HepG2 (cell line): ENCODE measurements around the gene SLC15A3. TPM values are rescaled to one million over a fixed set of nuclear protein-coding genes. Genes with fewer than 3 reads are reported as not detected.

Experiments used
- ATAC-seq: fragments of 200-7000 bp; cut with Tn5 transposase; 3 replicates; pipeline ENCODE4 v1.9.1; 2020; ENCODE audit warnings: mild to moderate bottlenecking, moderate library complexity
- BruUV-seq: library from RNA; stranded (reverse); fragments of 400-500 nt; replicated peaks from 2 replicates; lab custom pipeline; 2021; lab: Mats Ljungman, UMichigan
- CTCF ChIA-PET: fragments of 300-600 bp; formaldehyde crosslinking; extraction: SDS; loops from one replicate; lab custom pipeline; 2021; ENCODE audit warnings: low total read pairs, inconsistent platforms, low intra/inter-chr PET ratio; lab: Yijun Ruan, JAX
- POLR2A ChIA-PET: fragments of 350-600 bp; sonication (Branson Sonifier 250); formaldehyde crosslinking; loops from one replicate; lab custom pipeline; 2020; ENCODE audit warnings: antibody characterized with exemption, inconsistent platforms; lab: Yijun Ruan, JAX
- DNase-seq: peaks from one replicate; pipeline ENCODE4 v3.0.0-alpha.2; 2015; ENCODE audit warnings: low spot score
- FAIRE-seq: peaks from 3 replicates; lab custom pipeline; 2011; peaks lifted over from hg19 to GRCh38; lab: Jason Lieb, UNC
- H2AFZ ChIP-seq: one replicate; pipeline ENCODE4 v1.6.1; 2011; ENCODE audit warnings: low read length, inconsistent platforms
- H3K27ac ChIP-seq: fragments of 300-600 bp; 3 replicates; pipeline ENCODE4 v1.8.0; 2011; ENCODE audit warnings: mixed run types, mild to moderate bottlenecking, mixed read lengths, low read length, inconsistent platforms; ENCODE audit not compliant: insufficient read depth; ENCODE audit errors: extremely low read length
- H3K27me3 ChIP-seq, 2 experiments: fragments of 200-600 bp in 1 of 2; 2 replicates in 1 of 2; 3 replicates in 1 of 2; pipeline versions ENCODE4 v1.6.0 to v1.8.0; 2011; ENCODE audit warnings: low read length in 2 of 2, mild to moderate bottlenecking in 2 of 2, moderate library complexity in 2 of 2, inconsistent platforms in 1 of 2; ENCODE audit not compliant: insufficient read depth in 2 of 2, control insufficient read depth in 1 of 2
- H3K36me3 ChIP-seq, 2 experiments: fragments of 200-600 bp in 1 of 2; replicated peaks in 1 of 2; 2 replicates in 1 of 2; 3 replicates in 1 of 2; pipeline versions ENCODE4 v1.5.1 to v1.8.0; 2011; ENCODE audit warnings: low read length in 2 of 2, inconsistent platforms in 1 of 2; ENCODE audit not compliant: insufficient read depth in 2 of 2, control insufficient read depth in 1 of 2
- H3K4me1 ChIP-seq: 2 replicates; pipeline ENCODE4 v1.5.1; 2012; ENCODE audit warnings: low read length, inconsistent platforms; ENCODE audit not compliant: insufficient read depth
- H3K4me2 ChIP-seq: 2 replicates; pipeline ENCODE4 v1.6.0; 2011; ENCODE audit warnings: low read depth, low read length, inconsistent platforms
- H3K4me3 ChIP-seq, 3 experiments: fragments of 200-600 bp in 1 of 3; sonication (generic), shearing (Covaris generic) in 1 of 3; replicated peaks in 1 of 3; 2 replicates each; pipeline ENCODE4 v1.5.1; 2011 to 2016; ENCODE audit warnings: low read length in 3 of 3, inconsistent platforms in 2 of 3, low read depth in 2 of 3, mild to moderate bottlenecking in 2 of 3, control low read depth in 1 of 3, mixed read lengths in 1 of 3; ENCODE audit not compliant: insufficient read depth in 1 of 3
- H3K79me2 ChIP-seq: one replicate; pipeline ENCODE4 v1.6.1; 2011; ENCODE audit warnings: low read length, inconsistent platforms; ENCODE audit not compliant: insufficient read depth
- H3K9ac ChIP-seq: 2 replicates; pipeline ENCODE4 v1.6.0; 2011; ENCODE audit warnings: mild to moderate bottlenecking, low read depth, low read length, inconsistent platforms; ENCODE audit not compliant: insufficient read depth
- H3K9me3 ChIP-seq: 2 replicates; pipeline ENCODE4 v1.5.1; 2012; ENCODE audit warnings: mild to moderate bottlenecking, low read length
- H4K20me1 ChIP-seq: 2 replicates; pipeline ENCODE4 v1.6.0; 2011; ENCODE audit warnings: inconsistent platforms, mild to moderate bottlenecking, low read length, moderate library complexity; ENCODE audit not compliant: insufficient read depth
- DDIT3 ChIP-seq: sonication (generic); formaldehyde crosslinking; IDR thresholded peaks from 2 replicates; pipeline ENCODE4 v1.4.0; 2020; ENCODE audit warnings: mild to moderate bottlenecking, missing genetic modification reagents
- KDM5B ChIP-seq: sonication (generic); formaldehyde crosslinking; IDR thresholded peaks from 2 replicates; pipeline ENCODE4 v1.4.0; 2020; ENCODE audit warnings: missing genetic modification reagents, mild to moderate bottlenecking, borderline replicate concordance
- PCBP1 ChIP-seq: fragments of 200-400 bp; formaldehyde crosslinking; IDR thresholded peaks from 2 replicates; pipeline ENCODE4 v1.6.1; 2017; ENCODE audit warnings: mild to moderate bottlenecking, low read depth, low read length, borderline replicate concordance
- PPARG ChIP-seq: conservative IDR thresholded peaks from 2 replicates; pipeline ENCODE4 v1.6.1; 2016; ENCODE audit warnings: missing biosample characterization, missing genetic modification reagents
- REXO4 ChIP-seq: sonication (generic); formaldehyde crosslinking; IDR thresholded peaks from 2 replicates; pipeline ENCODE4 v1.8.0; 2022; ENCODE audit warnings: missing genetic modification reagents, mild to moderate bottlenecking, borderline replicate concordance
- RFXAP ChIP-seq: sonication (generic); formaldehyde crosslinking; IDR thresholded peaks from 2 replicates; pipeline ENCODE4 v1.4.0; 2020; ENCODE audit warnings: missing genetic modification reagents, borderline replicate concordance
- TMF1 ChIP-seq: sonication (generic); formaldehyde crosslinking; IDR thresholded peaks from 2 replicates; pipeline ENCODE4 v1.8.1; 2022; ENCODE audit warnings: low read depth, missing genetic modification reagents
- ZC3H13 ChIP-seq: sonication (generic); formaldehyde crosslinking; IDR thresholded peaks from 2 replicates; pipeline ENCODE4 v1.8.1; 2023; ENCODE audit warnings: mild to moderate bottlenecking, missing genetic modification reagents, moderate library complexity
- ZNF34 ChIP-seq: sonication (generic); formaldehyde crosslinking; IDR thresholded peaks from 2 replicates; pipeline ENCODE4 v1.4.0; 2020; ENCODE audit warnings: mild to moderate bottlenecking, missing genetic modification reagents, borderline replicate concordance
- ZNF430 ChIP-seq: sonication (generic); formaldehyde crosslinking; IDR thresholded peaks from 2 replicates; pipeline ENCODE4 v1.9.0; 2021; ENCODE audit warnings: mild to moderate bottlenecking, missing genetic modification reagents
- ZNF577 ChIP-seq: sonication (generic); formaldehyde crosslinking; IDR thresholded peaks from 2 replicates; pipeline ENCODE4 v1.4.0; 2020; ENCODE audit warnings: mild to moderate bottlenecking, low read depth, missing genetic modification reagents, borderline replicate concordance
- ZNF691 ChIP-seq: sonication (generic); formaldehyde crosslinking; IDR thresholded peaks from 2 replicates; pipeline ENCODE4 v1.4.0; 2020; ENCODE audit warnings: missing genetic modification reagents, low read depth, mild to moderate bottlenecking, borderline replicate concordance
- WGBS: methylation state at CpG from one replicate; pipeline ENCODE4 v1.1.6; 2017; ENCODE audit warnings: low lambda C conversion rate; 5-methylcytosine and 5-hydroxymethylcytosine counted together
- in situ Hi-C: cut with HindIII; loops from 2 replicates; pipeline ENCODE4 v1.10.0; 2017; ENCODE audit warnings: low pct_unique_long_range_greater_than_20kb; ENCODE audit not compliant: extremely low pct_ligation_motif_present
- intact Hi-C: fragments of 100-400 bp; cut with micrococcal nuclease; formaldehyde crosslinking; loops from one replicate; pipeline ENCODE4 v1.10.0; 2022; ENCODE audit not compliant: unreplicated experiment
- polyA plus RNA-seq, 8 experiments: library from polyadenylated mRNA; depleted of rRNA in 3 of 8; stranded (reverse) in 7 of 8; unstranded in 1 of 8; fragments of >200 nt; fragmentation: Illumina TruSeq in 4 of 8; extraction: Trizol in 4 of 8; gene quantifications; 2 replicates each; pipeline versions ENCODE4 v1.2.1 to v1.2.3, GENCODE V29; 2011 to 2016; ENCODE audit warnings: low read depth in 4 of 8, missing spikeins in 1 of 8, mixed read lengths in 1 of 8; ENCODE audit not compliant: insufficient read depth in 1 of 8
- total RNA-seq, 5 experiments: library from RNA; depleted of rRNA; stranded (reverse); fragments of >200 nt; fragmentation: Illumina TruSeq; extraction: Trizol; gene quantifications; 2 replicates each; pipeline ENCODE4 v1.2.3, GENCODE V29; 2016; ENCODE audit warnings: low read depth in 1 of 5

The SLC15A3 gene
- total and polyA plus RNA-seq, 2 of the 13 experiments (the other 11 are each of a cell fraction or from before 2014, with no cell fraction given) = 0.45 to 0.77 TPM

- H3K36me3 ChIP-seq = peaks cover 0 to 7% of the 10 kb centered on the region in 2 experiments; a peak in 3 of 5 replicates
- no peaks in the 10 kb centered on the region for H4K20me1 ChIP-seq
- ChIA-PET POLR2A (no interaction called here), CTCF (no interaction called here)
- no peaks in the 10 kb centered on the region; a peak in 1 of 5 replicates for H3K27me3 ChIP-seq
- no peak overlapping the region for H3K27ac ChIP-seq
- H3K4me1 ChIP-seq = peaks cover 23% of the 10 kb centered on the region
- WGBS = 83% methylated on average over 1 of the region's 1 CpG
- no peak overlapping the region for H3K9ac ChIP-seq
- no TSS peak for BruUV-seq
- no peak overlapping the region for H3K4me3 ChIP-seq
- DNase-seq = no peak
- no peak overlapping the region for H3K4me2 ChIP-seq
- no peak for ATAC-seq
- H3K79me2 ChIP-seq = no peaks in the 10 kb centered on the region
- intact Hi-C loops (no loop called here), in situ Hi-C loops (no loop called here)
- no peaks in the 10 kb centered on the region for H3K9me3 ChIP-seq
- H2AFZ ChIP-seq = no peak overlapping the region
- no peak for TF ChIP-seq ZC3H13
- TF ChIP-seq TMF1 (CRISPR knock-in tag) = no peak
- TF ChIP-seq PPARG (CRISPR knock-in tag) = no peak
- no peak for TF ChIP-seq KDM5B
- FAIRE-seq = no peak
These were observed 32.7 kb downstream of the SLC15A3 start for GRCh38 chr11:60919320-60919719.

GRCh38 chr11:60918939-60919265 lies 33.1 kb downstream of the SLC15A3 start:
- no TSS peak for BruUV-seq
- Histone ChIP-seq H3K4me1 (peaks cover 25% of the 10 kb centered on the region), H3K79me2 (no peaks in the 10 kb centered on the region), H2AFZ (no peak overlapping the region), H3K4me3 (no peak overlapping the region), H3K4me2 (no peak overlapping the region), H3K27ac (no peak overlapping the region), H3K9ac (no peak overlapping the region), H3K27me3 (no peaks in the 10 kb centered on the region; a peak in 1 of 5 replicates), H4K20me1 (no peaks in the 10 kb centered on the region), H3K36me3 (peaks cover 0 to 7% of the 10 kb centered on the region in 2 experiments; a peak in 3 of 5 replicates), H3K9me3 (no peaks in the 10 kb centered on the region)
- in situ Hi-C loops (no loop called here), intact Hi-C loops (no loop called here)
- CTCF ChIA-PET = no interaction called here
- POLR2A ChIA-PET = no interaction called here
- no peak for DNase-seq
- WGBS = 44% methylated on average over 2 of the region's 2 CpGs
- ATAC-seq = no peak
- FAIRE-seq = no peak
- no peak for TF ChIP-seq ZNF34 (CRISPR knock-in tag)
- TF ChIP-seq DDIT3 (CRISPR knock-in tag) = no peak
- no peak for TF ChIP-seq ZNF430 (CRISPR knock-in tag)
- no peak for TF ChIP-seq ZNF577 (CRISPR knock-in tag)
- no peak for TF ChIP-seq RFXAP (CRISPR knock-in tag)
- TF ChIP-seq ZNF691 (CRISPR knock-in tag) = no peak
- no peak for TF ChIP-seq PCBP1
- TF ChIP-seq REXO4 = no peak
